RPMI7951 (cell line): ENCODE data around the gene LRRFIP2. TPM values are rescaled to one million over a fixed set of nuclear protein-coding genes. Genes with fewer than 3 reads are reported as not detected.
"Not testable (repeated sequence)": the region's sequence is repeated elsewhere in the genome, so short reads cannot be mapped to it uniquely, and the experiment has no call there.

Experiments used
- DNase-seq: peaks from one replicate; pipeline ENCODE4 v3.0.0-alpha.2; 2012; ENCODE audit warnings: low read depth
- total RNA-seq: library from RNA; depleted of rRNA; stranded (reverse); fragments of >200 nt; shearing (Covaris generic); gene quantifications from 2 replicates; pipeline ENCODE4 v1.2.3, GENCODE V29; 2014; rRNA removed

The LRRFIP2 gene
- 77.5 and 99.9 TPM in 2 replicates for total RNA-seq

- DNase-seq, result peak; percentile 62
Measured at GRCh38 chr3:37174532-37175126, at the start of gene LRRFIP2. Gene LRRFIP2, minus strand, starts transcription at chr3:37174582. Its CDS starts 25,599 bp downstream, at chr3:37148983.

- no peak for DNase-seq
Measured at GRCh38 chr3:37223576-37223975, 49.2 kb upstream of the LRRFIP2 start.

- peak; percentile 82 for DNase-seq
Measured at GRCh38 chr3:37223141-37223558, 48.8 kb upstream of the LRRFIP2 start.

GRCh38 chr3:37222542-37222941 is 48.2 kb upstream of the LRRFIP2 start:
- DNase-seq, result not testable (repeated sequence)

GRCh38 chr3:37221407-37221806 is 47.0 kb upstream of the LRRFIP2 start:
- peak; percentile 85 for DNase-seq

- DNase-seq, result no peak
Measured at GRCh38 chr3:37219266-37219665, 44.9 kb upstream of the LRRFIP2 start.

GRCh38 chr3:37218206-37218605 is 43.8 kb upstream of the LRRFIP2 start:
- no peak for DNase-seq

- no peak for DNase-seq
Measured at GRCh38 chr3:37217098-37217849, 42.9 kb upstream of the LRRFIP2 start.

GRCh38 chr3:37216597-37217097 is 42.3 kb upstream of the LRRFIP2 start:
- DNase-seq, result no peak

GRCh38 chr3:37214076-37214475 is 39.7 kb upstream of the LRRFIP2 start:
- DNase-seq, result no peak

GRCh38 chr3:37210230-37210629 is 35.8 kb upstream of the LRRFIP2 start:
- DNase-seq, result no peak

GRCh38 chr3:37208576-37208975 is 34.2 kb upstream of the LRRFIP2 start:
- DNase-seq, result not testable (repeated sequence)

GRCh38 chr3:37208008-37208407 is 33.6 kb upstream of the LRRFIP2 start:
- DNase-seq, result not testable (repeated sequence)

- DNase-seq, result peak; percentile 75
Measured at GRCh38 chr3:37206041-37206440, 31.7 kb upstream of the LRRFIP2 start.

- no peak for DNase-seq
Measured at GRCh38 chr3:37204314-37204713, 29.9 kb upstream of the LRRFIP2 start.

- no peak for DNase-seq
Measured at GRCh38 chr3:37202035-37202434, 27.7 kb upstream of the LRRFIP2 start.

- DNase-seq, result no peak
Measured at GRCh38 chr3:37200141-37200540, 25.8 kb upstream of the LRRFIP2 start.

GRCh38 chr3:37198996-37199395 is 24.6 kb upstream of the LRRFIP2 start:
- peak; percentile 73 for DNase-seq

- no peak for DNase-seq
Measured at GRCh38 chr3:37198547-37198946, 24.2 kb upstream of the LRRFIP2 start.

- peak; percentile 94 for DNase-seq
Measured at GRCh38 chr3:37197810-37198371, 23.5 kb upstream of the LRRFIP2 start.

- DNase-seq, result no peak
Measured at GRCh38 chr3:37194533-37194932, 20.2 kb upstream of the LRRFIP2 start.

- no peak for DNase-seq
Measured at GRCh38 chr3:37190667-37191066, 16.3 kb upstream of the LRRFIP2 start.

GRCh38 chr3:37189109-37189508 is 14.7 kb upstream of the LRRFIP2 start:
- no peak for DNase-seq
